Ishikawa (cell line): ENCODE results near the gene C15orf61.

Experiments
- CREB1 ChIP-seq: IDR thresholded peaks from 2 replicates; pipeline ENCODE4 v1.6.1; 2012; ENCODE audit warnings: low read depth
- EP300 ChIP-seq: IDR thresholded peaks from 2 replicates; pipeline ENCODE4 v1.6.1; 2012; ENCODE audit warnings: borderline replicate concordance
- NFIC ChIP-seq: IDR thresholded peaks from 2 replicates; pipeline ENCODE4 v1.6.1; 2012
- RAD21 ChIP-seq: IDR thresholded peaks from 2 replicates; pipeline ENCODE4 v1.6.1; 2012; ENCODE audit warnings: low read depth
- TCF12 ChIP-seq: IDR thresholded peaks from 2 replicates; pipeline ENCODE4 v1.6.1; 2012; ENCODE audit warnings: low read depth
- ZBTB7A ChIP-seq: IDR thresholded peaks from 2 replicates; pipeline ENCODE4 v1.6.1; 2012; ENCODE audit warnings: low read depth

DNA sequence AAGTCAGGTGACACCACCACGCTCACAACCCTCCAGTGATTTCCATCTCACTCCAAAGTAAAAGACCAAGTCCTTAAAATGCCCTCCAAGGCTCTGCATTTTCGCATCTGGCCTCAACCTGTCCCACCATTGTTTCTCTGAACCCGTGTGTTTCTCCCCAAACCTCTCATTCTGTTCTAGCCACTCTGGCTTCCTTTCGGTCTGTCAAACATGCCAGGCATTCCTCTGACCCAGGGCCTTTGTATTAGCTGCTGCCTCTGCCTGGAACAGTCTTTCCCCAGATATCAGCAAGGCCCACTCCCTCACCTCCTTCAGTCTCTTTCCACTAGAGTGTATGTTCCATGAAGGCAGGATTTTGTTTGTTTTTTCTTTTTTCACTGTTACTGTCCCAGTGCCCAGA is 37.6 kb downstream of the C15orf61 start:
- TF ChIP-seq RAD21 (no peak), NFIC (no peak), TCF12 (no peak), ZBTB7A (no peak), EP300 (no peak), CREB1 (no peak)
